IMR-90 (cell line): ENCODE measurements around the gene IL18BP. TPM values are rescaled to one million over a fixed set of nuclear protein-coding genes. Genes with fewer than 3 reads are reported as not detected.

Experiments
- ATAC-seq: fragments of 200-7000 bp; cut with Tn5 transposase; 2 replicates; pipeline ENCODE4 v1.9.1; 2020; ENCODE audit warnings: low read depth, mild to moderate bottlenecking, moderate library complexity
- BruUV-seq: library from RNA; stranded (reverse); fragments of 400-500 nt; replicated peaks from 2 replicates; lab custom pipeline; 2021; lab: Mats Ljungman, UMichigan
- CTCF ChIA-PET: fragments of 300-600 bp; formaldehyde crosslinking; extraction: SDS; loops from one replicate; lab custom pipeline; 2021; ENCODE audit warnings: antibody characterized with exemption; lab: Yijun Ruan, JAX
- POLR2A ChIA-PET: fragments of 300-600 bp; sonication (Branson Sonifier 250); formaldehyde crosslinking; loops from one replicate; lab custom pipeline; 2022; ENCODE audit warnings: antibody characterized with exemption; ENCODE audit not compliant: unreplicated experiment; lab: Charles Lee
- DNase-seq: peaks from one replicate; pipeline ENCODE4 v3.0.0; 2013
- H2AFZ ChIP-seq: replicated peaks from 2 replicates; pipeline ENCODE3; 2013; ENCODE audit warnings: low read length, mild to moderate bottlenecking; ENCODE audit not compliant: poor library complexity
- H2AK5ac ChIP-seq: 2 replicates; pipeline ENCODE4 v1.6.1; 2013; ENCODE audit warnings: low read depth, low read length, inconsistent platforms
- H2AK9ac ChIP-seq: replicated peaks from 2 replicates; pipeline ENCODE3; 2013; ENCODE audit warnings: mild to moderate bottlenecking, low read depth, low read length, moderate library complexity; ENCODE audit not compliant: poor library complexity
- H2BK120ac ChIP-seq: 2 replicates; pipeline ENCODE4 v1.6.1; 2013; ENCODE audit warnings: low read depth, low read length, inconsistent platforms
- H2BK15ac ChIP-seq: 3 replicates; pipeline ENCODE4 v1.6.1; 2013; ENCODE audit warnings: low read depth, low read length, inconsistent platforms
- H2BK20ac ChIP-seq: 2 replicates; pipeline ENCODE4 v1.6.1; 2013; ENCODE audit warnings: low read depth, mild to moderate bottlenecking, inconsistent platforms, low read length, moderate library complexity
- H2BK5ac ChIP-seq: 2 replicates; pipeline ENCODE4 v1.6.1; 2013; ENCODE audit warnings: mild to moderate bottlenecking, low read depth, low read length, inconsistent platforms; ENCODE audit not compliant: poor library complexity, severe bottlenecking
- H3K14ac ChIP-seq: replicated peaks from 2 replicates; pipeline ENCODE4 v1.6.1; 2013; ENCODE audit warnings: low read depth, low read length, inconsistent platforms
- H3K18ac ChIP-seq: 2 replicates; pipeline ENCODE4 v1.6.1; 2013; ENCODE audit warnings: low read depth, low read length, control low read depth
- H3K23ac ChIP-seq: 2 replicates; pipeline ENCODE4 v1.6.1; 2013; ENCODE audit warnings: low read depth, low read length, inconsistent platforms
- H3K27ac ChIP-seq: 2 replicates; pipeline ENCODE4 v1.5.1; 2013; ENCODE audit warnings: mild to moderate bottlenecking, control low read depth, low read length; ENCODE audit not compliant: insufficient read depth
- H3K27me3 ChIP-seq: 2 replicates; pipeline ENCODE4 v1.6.1; 2013; ENCODE audit warnings: low read length; ENCODE audit not compliant: control insufficient read depth, insufficient read depth
- H3K36me3 ChIP-seq: 2 replicates; pipeline ENCODE4 v1.6.1; 2013; ENCODE audit warnings: low read length, mixed read lengths; ENCODE audit not compliant: control insufficient read depth, insufficient read depth
- H3K4ac ChIP-seq: 2 replicates; pipeline ENCODE4 v1.6.1; 2013; ENCODE audit warnings: low read depth, low read length, inconsistent platforms
- H3K4me1 ChIP-seq: 2 replicates; pipeline ENCODE4 v1.6.1; 2013; ENCODE audit warnings: low read length, mixed read lengths; ENCODE audit not compliant: control insufficient read depth, insufficient read depth
- H3K4me2 ChIP-seq: 2 replicates; pipeline ENCODE4 v1.6.1; 2013; ENCODE audit warnings: low read depth, mild to moderate bottlenecking, control low read depth, low read length, moderate library complexity
- H3K4me3 ChIP-seq: 2 replicates; pipeline ENCODE4 v1.5.1; 2013; ENCODE audit warnings: low read depth, mild to moderate bottlenecking, control low read depth, low read length, moderate library complexity; ENCODE audit not compliant: insufficient read depth
- H3K56ac ChIP-seq: 2 replicates; pipeline ENCODE4 v1.6.1; 2013; ENCODE audit warnings: low read length, inconsistent platforms; ENCODE audit not compliant: insufficient read depth; ENCODE audit errors: extremely low read depth
- H3K79me1 ChIP-seq, 2 experiments: 2 replicates each; pipeline ENCODE4 v1.6.1; 2013; ENCODE audit warnings: low read length in 2 of 2, inconsistent platforms in 1 of 2, low read depth in 1 of 2
- H3K9ac ChIP-seq: 2 replicates; pipeline ENCODE4 v1.6.1; 2013; ENCODE audit warnings: low read depth, low read length, control low read depth
- H3K9me1 ChIP-seq: 2 replicates; pipeline ENCODE4 v1.6.1; 2013; ENCODE audit warnings: low read length, inconsistent platforms; ENCODE audit not compliant: insufficient read depth
- H3K9me3 ChIP-seq: 2 replicates; pipeline ENCODE4 v1.6.1; 2013; ENCODE audit warnings: low read length; ENCODE audit not compliant: control insufficient read depth, insufficient read depth
- H4K20me1 ChIP-seq: 2 replicates; pipeline ENCODE4 v1.6.1; 2013; ENCODE audit warnings: low read length, inconsistent platforms; ENCODE audit not compliant: insufficient read depth
- H4K5ac ChIP-seq: 2 replicates; pipeline ENCODE4 v1.6.1; 2013; ENCODE audit warnings: mild to moderate bottlenecking, low read depth, low read length, control low read depth
- H4K8ac ChIP-seq, 2 experiments: 2 replicates each; pipeline ENCODE4 v1.6.1; 2013; ENCODE audit warnings: low read depth in 2 of 2, low read length in 2 of 2, control low read depth in 1 of 2, inconsistent platforms in 1 of 2
- H4K91ac ChIP-seq: 2 replicates; pipeline ENCODE4 v1.6.1; 2013; ENCODE audit warnings: low read depth, low read length, inconsistent platforms; ENCODE audit not compliant: insufficient read depth
- BHLHE40 ChIP-seq: fragments of 150-350 bp; IDR thresholded peaks from 2 replicates; pipeline ENCODE4 v1.6.1; 2016; ENCODE audit warnings: mild to moderate bottlenecking, low read depth, low read length
- CEBPB ChIP-seq: IDR thresholded peaks from 2 replicates; pipeline ENCODE4 v1.6.1; 2012; ENCODE audit warnings: low read depth, low read length, improper control_type of control experiment
- CHD1 ChIP-seq: IDR thresholded peaks from 2 replicates; pipeline ENCODE4 v1.6.1; 2012; ENCODE audit warnings: low read depth, low read length, improper control_type of control experiment
- CTCF ChIP-seq: conservative IDR thresholded peaks from 2 replicates; pipeline ENCODE4 v1.5.1; 2012; ENCODE audit warnings: mild to moderate bottlenecking, low read depth, low read length, improper control_type of control experiment
- FOS ChIP-seq: fragments of 150-350 bp; IDR thresholded peaks from 2 replicates; pipeline ENCODE4 v1.6.1; 2016; ENCODE audit warnings: low read depth, low read length
- MAFK ChIP-seq: IDR thresholded peaks from 2 replicates; pipeline ENCODE4 v1.6.1; 2012; ENCODE audit warnings: low read depth, low read length, improper control_type of control experiment
- MXI1 ChIP-seq: IDR thresholded peaks from 2 replicates; pipeline ENCODE4 v1.6.1; 2012; ENCODE audit warnings: low read depth, mild to moderate bottlenecking, low read length, moderate library complexity, borderline replicate concordance
- NFE2L2 ChIP-seq: fragments of 150-350 bp; IDR thresholded peaks from 2 replicates; pipeline ENCODE4 v1.6.1; 2016; ENCODE audit warnings: low read depth, mild to moderate bottlenecking, low read length
- POLR2A ChIP-seq: IDR thresholded peaks from 2 replicates; pipeline ENCODE4 v1.6.1; 2012; ENCODE audit warnings: mild to moderate bottlenecking, low read depth, low read length
- RAD21 ChIP-seq: IDR thresholded peaks from 2 replicates; pipeline ENCODE4 v1.6.1; 2012; ENCODE audit warnings: low read length, improper control_type of control experiment
- RFX5 ChIP-seq: IDR thresholded peaks from 2 replicates; pipeline ENCODE4 v1.8.0; 2012; ENCODE audit warnings: low read depth, mild to moderate bottlenecking, low read length, moderate library complexity
- SMC3 ChIP-seq: fragments of 150-350 bp; IDR thresholded peaks from 2 replicates; pipeline ENCODE4 v1.6.1; 2016; ENCODE audit warnings: low read depth, mild to moderate bottlenecking, antibody characterized with exemption, low read length, moderate library complexity
- USF2 ChIP-seq: fragments of 150-350 bp; IDR thresholded peaks from 2 replicates; pipeline ENCODE4 v1.6.1; 2017; ENCODE audit warnings: mild to moderate bottlenecking, antibody characterized with exemption, low read length, low read depth
- whole genome bisulfite sequencing, 2 experiments: methylation state at CpG; one replicate each; pipeline versions ENCODE4 v1.1.5 to v1.1.7; 2013; ENCODE audit warnings: missing lambda C conversion rate in 2 of 2; ENCODE audit not compliant: insufficient read length in 1 of 2; ENCODE audit errors: extremely low coverage in 2 of 2; 5-methylcytosine and 5-hydroxymethylcytosine counted together
- dilution Hi-C: fragments of 300-500 bp; cut with HindIII; formaldehyde crosslinking; loops from one replicate; pipeline ENCODE4 v1.14.3; 2018; ENCODE audit warnings: low sequenced_read_pairs; ENCODE audit not compliant: unreplicated experiment
- in situ Hi-C: fragments of 300-500 bp; cut with MboI; formaldehyde crosslinking; loops from 3 replicates; pipeline ENCODE4 v1.14.3; 2019; ENCODE audit warnings: low sequenced_read_pairs, inconsistent platforms, mixed read lengths
- intact Hi-C: fragments of 100-400 bp; cut with micrococcal nuclease; formaldehyde crosslinking; loops from 2 replicates; pipeline ENCODE4 v1.10.0; 2022
- polyA plus RNA-seq, 3 experiments: library from polyadenylated mRNA; depleted of rRNA; stranded (reverse); fragments of >200 nt; gene quantifications; 2 replicates each; pipeline ENCODE4 v1.2.3, GENCODE V29; 2012; ENCODE audit warnings: low replicate concordance in 1 of 3
- total RNA-seq: library from RNA; depleted of rRNA; stranded (reverse); fragments of >200 nt; gene quantifications from 2 replicates; pipeline ENCODE4 v1.2.3, GENCODE V29; 2012

The IL18BP gene
- total and polyA plus RNA-seq, 2 of the 4 experiments (the other 2 are of a cell fraction): 0.90 to 3.2 TPM

- TF ChIP-seq MXI1 (0 out of 2 replicates have a peak, but pooled peaks have one; percentile 15), NFE2L2 (no peak)
Measured at GRCh38 chr11:72041364-72042063, 42.8 kb downstream of the IL18BP start (continued).

GRCh38 chr11:72042064-72042745 lies 43.5 kb downstream of the IL18BP start:
- Histone ChIP-seq H3K14ac (peak overlapping the region; percentile 98), H3K27me3 (no peaks in the 10 kb centered on the region), H3K23ac (peak overlapping the region; percentile 98), H3K9me3 (no peaks in the 10 kb centered on the region), H2BK15ac (peak overlapping the region; percentile 96; the same call in 2 of the 3 replicates), H2AK9ac (peak overlapping the region; percentile 100), H4K5ac (peak overlapping the region; percentile 98), H2BK120ac (peak overlapping the region; percentile 87), H3K79me1 (peaks cover 17 to 86% of the 10 kb centered on the region in 2 experiments), H2AFZ (peak overlapping the region; percentile 93), H3K18ac (peak overlapping the region; percentile 83), H2AK5ac (peak overlapping the region; percentile 99), H3K4me1 (peaks cover 10% of the 10 kb centered on the region), H3K27ac (peak overlapping the region; percentile 95), H3K4me2 (peak overlapping the region; percentile 84), H4K91ac (peak overlapping the region; percentile 99), H2BK5ac (peak overlapping the region; percentile 96), H3K9ac (peak overlapping the region; percentile 99), H4K20me1 (peaks cover 20% of the 10 kb centered on the region), H3K4ac (peak overlapping the region; percentile 96), H3K9me1 (peaks cover 15% of the 10 kb centered on the region), H3K36me3 (no peaks in the 10 kb centered on the region; the same call in 1 of the 2 replicates), H3K4me3 (peak overlapping the region; percentile 76), H3K56ac (peak overlapping the region; percentile 96), H2BK20ac (peak overlapping the region; percentile 77), H4K8ac (peak overlapping the region; percentile 100)
- in situ Hi-C loops: no loop called here
- dilution Hi-C loops: no loop called here
- intact Hi-C loops: no loop called here
- DNase-seq (no peak), ATAC-seq (peak; percentile 4; the same call in 1 of the 2 replicates)
- no CpG with 5 or more reads among the region's 5 CpGs for WGBS, 2 experiments
- no TSS peak for BruUV-seq
- POLR2A ChIA-PET: interaction anchor here (1.0 kb wide), 1 partner anchor 33 kb away, joined by 3 read pairs; no protein-coding TSS in a partner anchor
- CTCF ChIA-PET: no interaction called here
- no peak for TF ChIP-seq POLR2A
- no peak for TF ChIP-seq CEBPB
- TF ChIP-seq USF2: no peak
- no peak for TF ChIP-seq FOS
- no peak for TF ChIP-seq MAFK
- TF ChIP-seq RAD21: no peak
- no peak for TF ChIP-seq SMC3
- no peak for TF ChIP-seq MXI1
- no peak for TF ChIP-seq RFX5
- TF ChIP-seq CTCF: no peak
- TF ChIP-seq BHLHE40: no peak
- TF ChIP-seq CHD1: no peak
